ENCODE measurements around the gene MALSU1.
A peak's percentile ranks its signal among the peaks of the same experiment; 100 is the strongest.

MALSU1 gene

DNA sequence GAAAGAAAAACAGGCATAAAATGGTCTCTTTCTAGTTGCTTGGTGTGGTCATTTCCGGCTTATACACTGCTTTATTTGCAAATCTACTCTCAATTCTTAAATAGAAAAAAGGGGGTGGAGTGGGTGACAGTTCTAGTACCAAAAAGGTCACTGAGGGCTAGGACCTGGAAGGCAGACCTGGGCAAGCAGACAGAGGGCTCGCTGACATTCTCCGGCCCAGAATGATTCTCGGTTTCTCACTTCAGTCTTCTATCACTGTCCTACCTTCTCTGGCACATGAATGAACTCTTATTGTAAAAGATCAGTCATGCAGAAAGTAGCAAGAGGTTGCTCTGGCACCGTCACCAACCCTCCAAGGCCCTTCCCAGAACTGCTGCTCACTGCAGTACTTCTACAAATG is 54.0 kb downstream of the MALSU1 start:
- Histone ChIP-seq H3K4me3 (ENCODE audit: low read length) (no peak overlapping the region), H3K4me1 (ENCODE audit: control insufficient read depth, insufficient read depth, low read length) (peaks cover 50% of the 10 kb centered on the region), H3K36me3 (ENCODE audit: insufficient read depth, low read length) (no peaks in the 10 kb centered on the region), H3K9me3 (replicated peaks; ENCODE audit: low read length) (no peaks in the 10 kb centered on the region), H3K4me2 (ENCODE audit: low read length) (no peak overlapping the region), H3K27me3 (ENCODE audit: control insufficient read depth, insufficient read depth, low read length) (no peaks in the 10 kb centered on the region), H3K9ac (ENCODE audit: low read depth, low read length) (no peak overlapping the region)

- no peak overlapping the region for H3K4me3 ChIP-seq (ENCODE audit: low read length)
- no peaks in the 10 kb centered on the region for H3K9me3 ChIP-seq (replicated peaks; ENCODE audit: low read length)
- H3K4me1 ChIP-seq (ENCODE audit: control insufficient read depth, insufficient read depth, low read length) = peaks cover 28% of the 10 kb centered on the region
- H3K9ac ChIP-seq (ENCODE audit: low read depth, low read length) = no peak overlapping the region
- H3K4me2 ChIP-seq (ENCODE audit: low read length) = peak overlapping the region; percentile 66
- no peaks in the 10 kb centered on the region for H3K27me3 ChIP-seq (ENCODE audit: control insufficient read depth, insufficient read depth, low read length)
- no peaks in the 10 kb centered on the region for H3K36me3 ChIP-seq (ENCODE audit: insufficient read depth, low read length)
Measured at GRCh38 chr7:23356168-23356567, 57.0 kb downstream of the MALSU1 start.

DNA sequence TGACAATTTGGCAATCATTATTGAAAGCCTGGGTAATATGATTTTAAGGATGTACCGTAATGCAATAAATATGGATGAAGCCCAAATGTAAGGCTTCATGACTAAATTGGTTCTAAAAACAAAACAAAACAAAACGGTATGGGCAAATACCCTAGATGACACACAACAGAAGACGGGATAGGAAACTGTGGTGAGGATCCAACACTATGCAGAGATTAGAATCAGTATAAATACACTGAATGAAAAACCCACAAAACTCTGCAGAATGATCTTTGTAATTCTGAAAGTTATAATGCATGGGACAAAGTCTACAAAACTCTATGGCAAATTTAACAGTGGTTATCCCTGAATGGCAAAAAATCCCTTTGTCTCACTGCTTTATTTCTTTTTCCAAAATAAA is 57.6 kb downstream of the MALSU1 start:
- Histone ChIP-seq H3K4me1 (ENCODE audit: control insufficient read depth, insufficient read depth, low read length) (peaks cover 23% of the 10 kb centered on the region), H3K4me2 (ENCODE audit: low read length) (peak overlapping the region; percentile 66), H3K9me3 (replicated peaks; ENCODE audit: low read length) (no peaks in the 10 kb centered on the region), H3K36me3 (ENCODE audit: insufficient read depth, low read length) (no peaks in the 10 kb centered on the region), H3K4me3 (ENCODE audit: low read length) (no peak overlapping the region), H3K9ac (ENCODE audit: low read depth, low read length) (no peak overlapping the region), H3K27me3 (ENCODE audit: control insufficient read depth, insufficient read depth, low read length) (no peaks in the 10 kb centered on the region)

DNA sequence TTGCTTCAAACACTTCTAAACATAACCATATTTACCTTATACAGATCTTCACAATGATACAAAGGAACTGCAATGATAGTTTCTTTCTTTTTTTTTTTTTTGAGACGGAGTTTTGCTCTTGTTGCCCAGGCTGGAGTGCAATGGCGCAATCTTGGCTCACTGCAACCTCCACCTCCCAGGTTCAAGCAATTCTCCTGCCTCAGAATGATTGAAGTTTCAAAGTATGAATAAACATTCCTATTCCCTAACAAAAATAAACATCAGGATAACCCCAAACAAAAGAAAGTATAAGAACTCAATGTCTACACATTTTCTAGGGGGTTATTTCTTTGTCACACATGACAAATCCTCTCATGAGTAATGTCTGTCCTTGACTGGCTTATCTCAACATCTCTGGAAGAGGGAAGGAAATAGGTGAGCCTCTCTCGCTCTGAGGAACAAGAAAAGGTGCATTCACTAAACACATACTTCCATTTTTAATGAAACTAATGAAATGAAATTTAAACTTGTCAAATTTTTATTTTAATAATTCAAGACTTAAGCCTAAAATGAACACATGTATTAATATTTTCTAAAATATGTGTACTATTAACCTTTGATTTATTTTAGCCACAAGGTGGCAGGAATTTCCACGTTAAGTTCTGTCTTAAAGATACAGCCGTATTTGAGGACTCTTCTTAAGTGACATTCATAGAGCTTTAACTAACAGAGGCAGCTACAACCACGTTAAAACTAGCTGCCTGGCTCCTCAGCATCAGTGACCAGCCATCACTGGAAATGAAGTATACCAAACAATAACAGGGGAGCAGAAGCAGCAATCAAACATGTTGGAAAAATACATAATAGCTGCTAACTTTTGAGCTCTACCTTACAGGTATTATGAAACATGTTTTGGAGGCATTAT is 58.3 kb downstream of the MALSU1 start:
- Histone ChIP-seq H3K4me3 (ENCODE audit: low read length) (no peak overlapping the region), H3K9me3 (replicated peaks; ENCODE audit: low read length) (no peaks in the 10 kb centered on the region), H3K9ac (ENCODE audit: low read depth, low read length) (no peak overlapping the region), H3K4me1 (ENCODE audit: control insufficient read depth, insufficient read depth, low read length) (peaks cover 23% of the 10 kb centered on the region), H3K27me3 (ENCODE audit: control insufficient read depth, insufficient read depth, low read length) (no peaks in the 10 kb centered on the region), H3K4me2 (ENCODE audit: low read length) (peak overlapping the region; percentile 66), H3K36me3 (ENCODE audit: insufficient read depth, low read length) (peaks cover 2% of the 10 kb centered on the region)

- H3K36me3 ChIP-seq (ENCODE audit: insufficient read depth, low read length) = peaks cover 3% of the 10 kb centered on the region
Measured at GRCh38 chr7:23358152-23358674, 59.1 kb downstream of the MALSU1 start.

More at GRCh38 chr7:23358152-23358674, 59.1 kb downstream of the MALSU1 start:
- Histone ChIP-seq H3K4me3 (ENCODE audit: low read length) (no peak overlapping the region), H3K4me1 (ENCODE audit: control insufficient read depth, insufficient read depth, low read length) (peaks cover 23% of the 10 kb centered on the region), H3K9ac (ENCODE audit: low read depth, low read length) (no peak overlapping the region), H3K27me3 (ENCODE audit: control insufficient read depth, insufficient read depth, low read length) (no peaks in the 10 kb centered on the region), H3K4me2 (ENCODE audit: low read length) (peak overlapping the region; percentile 66), H3K9me3 (replicated peaks; ENCODE audit: low read length) (no peaks in the 10 kb centered on the region)
